PFSK-1 (cell line): ENCODE measurements around the gene TSPAN19.

Experiments
- FOXP2 ChIP-seq: optimal IDR thresholded peaks from 2 replicates; pipeline ENCODE3; 2011; ENCODE audit warnings: borderline replicate concordance, control low read depth, inconsistent platforms; ENCODE audit not compliant: insufficient read depth; ENCODE audit errors: extremely low read length, extremely low read depth
- POLR2AphosphoS5 ChIP-seq: IDR thresholded peaks from 2 replicates; pipeline ENCODE4 v1.6.1; 2012; ENCODE audit warnings: low read depth, mild to moderate bottlenecking, control low read depth, low read length, moderate library complexity
- SIN3A ChIP-seq: IDR thresholded peaks from 2 replicates; pipeline ENCODE4 v1.6.1; 2012; ENCODE audit warnings: mild to moderate bottlenecking, low read length, moderate library complexity, borderline replicate concordance; ENCODE audit not compliant: insufficient read depth
- TAF1 ChIP-seq: IDR thresholded peaks from 2 replicates; pipeline ENCODE4 v1.6.1; 2012; ENCODE audit warnings: low read length, control low read depth, borderline replicate concordance; ENCODE audit not compliant: insufficient read depth
- TF ChIP-seq, protein P1 (sequence below), 2 experiments: IDR thresholded peaks; 2 replicates each; pipeline versions ENCODE4 v1.6.1 to v1.8.0; 2011 to 2012; ENCODE audit warnings: low read depth in 2 of 2, low read length in 2 of 2, control low read depth in 1 of 2, inconsistent platforms in 1 of 2, mild to moderate bottlenecking in 1 of 2, moderate library complexity in 1 of 2; ENCODE audit not compliant: insufficient read depth in 1 of 2

The TSPAN19 gene

DNA sequence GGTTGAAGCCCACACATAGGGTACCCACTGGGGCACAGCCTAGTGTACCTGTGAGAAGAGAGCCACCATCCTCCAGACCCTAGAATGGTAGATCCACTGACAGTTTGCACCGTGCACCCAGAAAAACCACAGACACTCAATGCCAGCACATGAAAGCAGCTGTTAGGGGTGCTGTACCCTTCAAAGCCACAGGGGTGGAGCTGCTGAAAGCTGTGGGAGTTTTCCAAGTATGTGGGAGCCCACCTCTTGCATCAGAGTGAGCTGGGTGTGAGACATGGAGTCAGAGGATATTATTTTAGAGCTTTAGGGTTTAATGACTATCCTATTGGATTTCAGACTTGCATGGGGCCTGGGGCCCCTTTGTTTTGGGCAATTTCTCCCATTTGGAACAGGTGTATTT, 30.5 kb downstream of the TSPAN19 start:
- TF ChIP-seq, protein P1, sequence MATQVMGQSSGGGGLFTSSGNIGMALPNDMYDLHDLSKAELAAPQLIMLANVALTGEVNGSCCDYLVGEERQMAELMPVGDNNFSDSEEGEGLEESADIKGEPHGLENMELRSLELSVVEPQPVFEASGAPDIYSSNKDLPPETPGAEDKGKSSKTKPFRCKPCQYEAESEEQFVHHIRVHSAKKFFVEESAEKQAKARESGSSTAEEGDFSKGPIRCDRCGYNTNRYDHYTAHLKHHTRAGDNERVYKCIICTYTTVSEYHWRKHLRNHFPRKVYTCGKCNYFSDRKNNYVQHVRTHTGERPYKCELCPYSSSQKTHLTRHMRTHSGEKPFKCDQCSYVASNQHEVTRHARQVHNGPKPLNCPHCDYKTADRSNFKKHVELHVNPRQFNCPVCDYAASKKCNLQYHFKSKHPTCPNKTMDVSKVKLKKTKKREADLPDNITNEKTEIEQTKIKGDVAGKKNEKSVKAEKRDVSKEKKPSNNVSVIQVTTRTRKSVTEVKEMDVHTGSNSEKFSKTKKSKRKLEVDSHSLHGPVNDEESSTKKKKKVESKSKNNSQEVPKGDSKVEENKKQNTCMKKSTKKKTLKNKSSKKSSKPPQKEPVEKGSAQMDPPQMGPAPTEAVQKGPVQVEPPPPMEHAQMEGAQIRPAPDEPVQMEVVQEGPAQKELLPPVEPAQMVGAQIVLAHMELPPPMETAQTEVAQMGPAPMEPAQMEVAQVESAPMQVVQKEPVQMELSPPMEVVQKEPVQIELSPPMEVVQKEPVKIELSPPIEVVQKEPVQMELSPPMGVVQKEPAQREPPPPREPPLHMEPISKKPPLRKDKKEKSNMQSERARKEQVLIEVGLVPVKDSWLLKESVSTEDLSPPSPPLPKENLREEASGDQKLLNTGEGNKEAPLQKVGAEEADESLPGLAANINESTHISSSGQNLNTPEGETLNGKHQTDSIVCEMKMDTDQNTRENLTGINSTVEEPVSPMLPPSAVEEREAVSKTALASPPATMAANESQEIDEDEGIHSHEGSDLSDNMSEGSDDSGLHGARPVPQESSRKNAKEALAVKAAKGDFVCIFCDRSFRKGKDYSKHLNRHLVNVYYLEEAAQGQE (IDR thresholded peaks at IDR 0.05; ENCODE audit: insufficient read depth in 1 of 2, low read depth in 2 of 2, low read length in 2 of 2), result no peak
- TF ChIP-seq POLR2AphosphoS5, result no peak
- no peak for TF ChIP-seq SIN3A
- TF ChIP-seq FOXP2, result no peak
- TF ChIP-seq TAF1, result no peak

DNA sequence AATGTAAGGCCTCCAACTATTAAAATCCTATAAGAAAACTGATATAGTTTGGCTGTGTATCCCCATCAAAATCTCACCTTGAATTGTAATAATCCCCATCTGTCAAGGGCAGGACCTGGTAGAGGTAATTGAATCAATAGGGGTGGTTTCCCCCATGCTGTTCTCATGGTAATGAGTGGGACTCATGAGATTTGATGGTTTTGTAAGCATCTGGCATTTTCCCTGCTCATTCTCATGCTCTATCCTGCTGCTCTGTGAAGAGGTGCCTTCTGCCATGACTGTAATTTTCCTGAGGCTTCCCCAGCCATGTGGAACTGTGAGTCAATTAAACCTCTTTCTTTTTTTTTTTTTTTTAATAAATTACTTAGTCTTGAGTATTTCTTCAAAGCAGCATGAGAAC, 31.9 kb downstream of the TSPAN19 start:
- TF ChIP-seq, protein P1 (IDR thresholded peaks at IDR 0.05; ENCODE audit: insufficient read depth in 1 of 2, low read depth in 2 of 2, low read length in 2 of 2), result no peak
- TF ChIP-seq POLR2AphosphoS5 (no peak), TAF1 (no peak), SIN3A (no peak), FOXP2 (no peak)

GRCh38 chr12:85002778-85003296, 33.2 kb downstream of the TSPAN19 start:
- TF ChIP-seq FOXP2 (no peak), SIN3A (no peak), POLR2AphosphoS5 (no peak), TAF1 (no peak)
- TF ChIP-seq, protein P1 (IDR thresholded peaks at IDR 0.05; ENCODE audit: insufficient read depth in 1 of 2, low read depth in 2 of 2, low read length in 2 of 2), result no peak

DNA sequence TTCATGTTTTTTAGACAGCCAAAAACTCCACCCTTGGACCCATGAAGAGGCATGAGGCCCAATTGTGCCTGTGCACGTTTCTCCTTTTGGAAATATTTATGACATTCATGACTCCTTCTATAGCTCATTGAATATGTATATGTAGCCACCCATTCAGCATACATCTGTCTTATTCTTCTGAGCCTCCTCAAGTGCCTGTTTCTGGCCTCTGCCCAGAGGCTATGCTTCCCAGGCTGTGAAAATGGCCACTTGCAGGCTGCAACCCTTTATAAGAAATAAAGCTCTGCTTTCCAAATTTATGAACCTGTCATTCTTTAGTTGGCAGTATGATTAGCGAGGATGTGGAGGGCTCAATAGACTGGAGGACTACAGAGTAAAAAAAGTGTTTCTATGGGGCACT, 35.3 kb downstream of the TSPAN19 start:
- no peak for TF ChIP-seq TAF1
- TF ChIP-seq, protein P1 (IDR thresholded peaks at IDR 0.05; ENCODE audit: insufficient read depth in 1 of 2, low read depth in 2 of 2, low read length in 2 of 2), result no peak
- TF ChIP-seq POLR2AphosphoS5, result no peak
- TF ChIP-seq SIN3A, result no peak

- TF ChIP-seq SIN3A (no peak), TAF1 (no peak), POLR2AphosphoS5 (no peak), FOXP2 (no peak)
- TF ChIP-seq, protein P1 (IDR thresholded peaks at IDR 0.05; ENCODE audit: insufficient read depth in 1 of 2, low read depth in 2 of 2, low read length in 2 of 2), result no peak
These were observed 37.7 kb downstream of the TSPAN19 start for GRCh38 chr12:84998341-84998740.
